GM12878 (cell line): ENCODE measurements around the gene CGB5. TPM values are rescaled to one million over a fixed set of nuclear protein-coding genes. Genes with fewer than 3 reads are reported as not detected.
"Not testable (repeated sequence)": the region's sequence is repeated elsewhere in the genome, so short reads cannot be mapped to it uniquely, and the experiment has no call there.

Experiments
- ATAC-seq: fragments of 200-7000 bp; cut with Tn5 transposase; 3 replicates; pipeline ENCODE4 v1.9.1; 2020; ENCODE audit warnings: mild to moderate bottlenecking, moderate library complexity
- BruUV-seq: library from RNA; stranded (reverse); fragments of 400-500 nt; replicated peaks from 2 replicates; lab custom pipeline; 2021; lab: Mats Ljungman, UMichigan
- CTCF ChIA-PET: fragments of 300-600 bp; sonication (Branson Sonifier 250); formaldehyde crosslinking; extraction: SDS; loops from one replicate; lab custom pipeline; 2021; ENCODE audit warnings: inconsistent platforms; lab: Yijun Ruan, JAX
- POLR2A ChIA-PET: fragments of 350-600 bp; formaldehyde crosslinking; extraction: SDS; loops from one replicate; lab custom pipeline; 2021; ENCODE audit warnings: inconsistent platforms; lab: Charles Lee
- RAD21 ChIA-PET: fragments of 300-600 bp; sonication (Branson Sonifier 250); formaldehyde crosslinking; loops from one replicate; lab custom pipeline; 2023; ENCODE audit warnings: antibody characterized with exemption; ENCODE audit not compliant: unreplicated experiment; lab: Charles Lee
- SMC1A ChIA-PET: fragments of 300-600 bp; sonication (Branson Sonifier 250); formaldehyde crosslinking; loops from one replicate; lab custom pipeline; 2023; ENCODE audit not compliant: unreplicated experiment, uncharacterized antibody; lab: Charles Lee
- DNase-seq: peaks from one replicate; pipeline ENCODE4 v3.0.0-alpha.2; 2011; ENCODE audit warnings: low read depth, low spot score
- FAIRE-seq: peaks from 3 replicates; lab custom pipeline; 2011; peaks lifted over from hg19 to GRCh38; lab: Jason Lieb, UNC
- H2AFZ ChIP-seq: 2 replicates; pipeline ENCODE4 v1.6.0; 2011; ENCODE audit warnings: low read depth, low read length, control low read depth; ENCODE audit not compliant: control insufficient read depth
- H3K27ac ChIP-seq: 2 replicates; pipeline ENCODE4 v1.5.1; 2011; ENCODE audit warnings: control low read depth; ENCODE audit not compliant: control insufficient read depth, insufficient read depth
- H3K27me3 ChIP-seq, 2 experiments: replicated peaks in 1 of 2; 2 replicates each; pipeline versions ENCODE4 v1.6.0 to v1.6.1; 2011; ENCODE audit warnings: low read length in 1 of 2; ENCODE audit not compliant: control insufficient read depth in 2 of 2, insufficient read depth in 2 of 2
- H3K36me3 ChIP-seq, 2 experiments: 2 replicates each; pipeline ENCODE4 v1.5.1; 2011; ENCODE audit warnings: low read length in 1 of 2; ENCODE audit not compliant: control insufficient read depth in 2 of 2, insufficient read depth in 2 of 2
- H3K4me1 ChIP-seq: 2 replicates; pipeline ENCODE4 v1.6.1; 2011; ENCODE audit warnings: mild to moderate bottlenecking, low read length, moderate library complexity, mixed read lengths; ENCODE audit not compliant: control insufficient read depth, insufficient read depth
- H3K4me2 ChIP-seq: 2 replicates; pipeline ENCODE4 v1.6.0; 2011; ENCODE audit warnings: control low read depth; ENCODE audit not compliant: control insufficient read depth, insufficient read depth
- H3K4me3 ChIP-seq: fragments of 200-600 bp; sonication (generic); 2 replicates; pipeline ENCODE4 v1.5.1; 2016
- H3K79me2 ChIP-seq: 2 replicates; pipeline ENCODE4 v1.6.0; 2011; ENCODE audit warnings: low read length; ENCODE audit not compliant: control insufficient read depth, insufficient read depth
- H3K9ac ChIP-seq: 2 replicates; pipeline ENCODE4 v1.8.0; 2011; ENCODE audit warnings: low read length, control low read depth, mixed read lengths; ENCODE audit not compliant: control insufficient read depth, insufficient read depth
- H3K9me3 ChIP-seq: replicated peaks from 3 replicates; pipeline ENCODE4 v1.5.1; 2011; ENCODE audit warnings: mild to moderate bottlenecking, low read length; ENCODE audit not compliant: control insufficient read depth, insufficient read depth
- H4K20me1 ChIP-seq: 2 replicates; pipeline ENCODE4 v1.6.0; 2011; ENCODE audit not compliant: control insufficient read depth, insufficient read depth
- WGBS: methylation state at CpG from one replicate; pipeline ENCODE4 v1.1.6; 2016; ENCODE audit warnings: low lambda C conversion rate; ENCODE audit not compliant: insufficient replicate concordance, insufficient coverage; ENCODE audit errors: missing lambda C conversion rate; 5-methylcytosine and 5-hydroxymethylcytosine counted together
- in situ Hi-C: fragments of 300-500 bp; cut with MboI; formaldehyde crosslinking; loops from 9 replicates; pipeline ENCODE4 v1.14.3; 2018; ENCODE audit warnings: mixed read lengths
- intact Hi-C: fragments of 100-400 bp; cut with micrococcal nuclease; formaldehyde crosslinking; loops from one replicate; pipeline ENCODE4 v1.14.2; 2022; ENCODE audit not compliant: unreplicated experiment
- polyA plus RNA-seq, 11 experiments: library from polyadenylated mRNA; depleted of rRNA in 4 of 11; unstranded in 6 of 11; stranded (reverse) in 5 of 11; fragments of >200 nt; fragmentation: Nextera tagmentation in 4 of 11; fragmentation: Illumina TruSeq in 1 of 11; extraction: Ambion mirVana in 4 of 11; extraction: Trizol in 1 of 11; gene quantifications; 1 replicate in 1 of 11; 2 replicates in 10 of 11; pipeline versions ENCODE4 v1.2.1 to v1.2.3, GENCODE V29; 2011 to 2016; ENCODE audit warnings: inconsistent platforms in 2 of 11, missing spikeins in 2 of 11, low read depth in 1 of 11
- total RNA-seq, 4 experiments: library from RNA; depleted of rRNA in 3 of 4; stranded (reverse); fragments of >200 nt in 3 of 4; fragmentation: Illumina TruSeq in 1 of 4; extraction: Trizol in 1 of 4; gene quantifications; 2 replicates each; pipeline versions ENCODE4 v1.2.1 to v1.2.3, GENCODE V29; 2013 to 2021

Gene CGB5
- total and polyA plus RNA-seq, 10 of the 15 experiments (the other 5 are each of a cell fraction or from before 2014, with no cell fraction given), result not detected

DNA sequence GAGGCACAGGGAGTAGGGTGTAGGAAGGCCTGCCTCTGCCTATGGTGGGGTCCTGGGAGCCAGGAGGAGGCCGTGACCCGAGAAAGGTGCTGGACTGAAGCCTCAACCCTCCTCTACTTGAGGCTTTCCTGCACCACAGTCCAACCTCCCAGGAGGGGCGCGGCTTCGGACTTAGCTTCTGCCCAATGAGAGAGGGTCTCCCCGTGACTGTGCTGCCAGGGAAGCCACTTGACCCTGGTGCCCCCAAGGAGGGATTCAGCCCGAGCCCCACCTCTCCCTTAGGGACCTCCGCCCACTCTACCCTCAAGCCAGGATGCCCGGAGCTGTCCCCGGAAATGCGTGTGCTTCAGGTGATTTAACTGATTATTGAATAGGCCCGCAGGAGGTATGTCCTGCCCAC lies 5.4 kb downstream of the CGB5 start, which contains the start of gene CGB8:
Gene CGB8, minus strand, starts transcription at position 101 of the 400 bp plus-strand sequence. CDS start 372 bp downstream, outside the sequence.
- intact Hi-C loops, H2AFZ ChIP-seq, RAD21 ChIA-PET, H3K9me3 ChIP-seq, H3K79me2 ChIP-seq, POLR2A ChIA-PET, ATAC-seq, H3K9ac ChIP-seq, DNase-seq, H3K4me2 ChIP-seq, H3K36me3 ChIP-seq, H3K4me3 ChIP-seq, FAIRE-seq, H4K20me1 ChIP-seq, H3K27ac ChIP-seq, in situ Hi-C loops, H3K27me3 ChIP-seq, CTCF ChIA-PET, SMC1A ChIA-PET, H3K4me1 ChIP-seq, BruUV-seq: not testable (repeated sequence)
- WGBS, result 50% methylated on average over 6 of the region's 12 CpGs

- H3K4me1 ChIP-seq, RAD21 ChIA-PET, H4K20me1 ChIP-seq, H2AFZ ChIP-seq, ATAC-seq, POLR2A ChIA-PET, H3K27ac ChIP-seq, H3K4me3 ChIP-seq, CTCF ChIA-PET, H3K79me2 ChIP-seq, BruUV-seq, SMC1A ChIA-PET, H3K9me3 ChIP-seq, H3K27me3 ChIP-seq, DNase-seq, FAIRE-seq, in situ Hi-C loops, H3K36me3 ChIP-seq, intact Hi-C loops, H3K9ac ChIP-seq, H3K4me2 ChIP-seq: not testable (repeated sequence)
- WGBS, result 5% methylated on average over 2 of the region's 4 CpGs
These were observed 6.2 kb downstream of the CGB5 start for GRCh38 chr19:49049834-49050233.

DNA sequence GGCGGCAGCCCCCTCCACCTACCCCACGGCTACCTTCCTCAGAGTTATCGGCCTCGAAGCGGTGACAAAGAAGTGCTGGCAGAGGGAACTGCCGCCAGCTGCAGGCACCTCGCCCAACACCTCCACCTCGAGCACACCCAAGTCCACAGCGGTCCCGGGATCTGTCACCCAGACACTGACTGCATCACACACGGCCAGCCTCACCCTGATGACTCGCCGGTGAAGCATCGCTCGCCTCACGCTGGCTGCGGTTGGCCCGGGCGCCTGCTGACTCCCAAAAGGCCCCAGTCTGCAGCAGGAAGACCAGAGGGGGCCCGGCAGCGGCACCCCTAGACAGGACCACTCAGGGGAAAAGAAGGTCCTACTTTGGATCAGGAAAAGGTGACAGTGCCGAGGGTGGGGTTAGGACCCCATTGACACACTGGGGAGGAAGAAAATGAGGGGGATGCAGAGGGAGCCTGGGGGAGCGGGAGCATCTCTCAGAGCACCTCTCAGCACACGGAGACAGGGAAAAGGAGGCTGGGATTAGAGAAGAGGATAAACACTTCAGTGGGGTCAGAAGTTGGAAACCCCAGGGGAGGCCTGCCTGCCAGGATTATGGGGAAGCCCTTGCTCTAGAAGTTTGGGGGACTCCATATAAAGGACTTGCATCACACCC lies 6.9 kb downstream of the CGB5 start:
- H3K4me2 ChIP-seq, H4K20me1 ChIP-seq, in situ Hi-C loops, H3K36me3 ChIP-seq, H3K4me1 ChIP-seq, H2AFZ ChIP-seq, H3K9me3 ChIP-seq, H3K27ac ChIP-seq, ATAC-seq, H3K79me2 ChIP-seq, BruUV-seq, FAIRE-seq, H3K27me3 ChIP-seq, SMC1A ChIA-PET, CTCF ChIA-PET, RAD21 ChIA-PET, intact Hi-C loops, DNase-seq, H3K4me3 ChIP-seq, POLR2A ChIA-PET, H3K9ac ChIP-seq: not testable (repeated sequence)
- WGBS, result 55% methylated on average over 23 of the region's 24 CpGs
